ENCODE measurements around the gene BARHL1.

The BARHL1 gene

DNA sequence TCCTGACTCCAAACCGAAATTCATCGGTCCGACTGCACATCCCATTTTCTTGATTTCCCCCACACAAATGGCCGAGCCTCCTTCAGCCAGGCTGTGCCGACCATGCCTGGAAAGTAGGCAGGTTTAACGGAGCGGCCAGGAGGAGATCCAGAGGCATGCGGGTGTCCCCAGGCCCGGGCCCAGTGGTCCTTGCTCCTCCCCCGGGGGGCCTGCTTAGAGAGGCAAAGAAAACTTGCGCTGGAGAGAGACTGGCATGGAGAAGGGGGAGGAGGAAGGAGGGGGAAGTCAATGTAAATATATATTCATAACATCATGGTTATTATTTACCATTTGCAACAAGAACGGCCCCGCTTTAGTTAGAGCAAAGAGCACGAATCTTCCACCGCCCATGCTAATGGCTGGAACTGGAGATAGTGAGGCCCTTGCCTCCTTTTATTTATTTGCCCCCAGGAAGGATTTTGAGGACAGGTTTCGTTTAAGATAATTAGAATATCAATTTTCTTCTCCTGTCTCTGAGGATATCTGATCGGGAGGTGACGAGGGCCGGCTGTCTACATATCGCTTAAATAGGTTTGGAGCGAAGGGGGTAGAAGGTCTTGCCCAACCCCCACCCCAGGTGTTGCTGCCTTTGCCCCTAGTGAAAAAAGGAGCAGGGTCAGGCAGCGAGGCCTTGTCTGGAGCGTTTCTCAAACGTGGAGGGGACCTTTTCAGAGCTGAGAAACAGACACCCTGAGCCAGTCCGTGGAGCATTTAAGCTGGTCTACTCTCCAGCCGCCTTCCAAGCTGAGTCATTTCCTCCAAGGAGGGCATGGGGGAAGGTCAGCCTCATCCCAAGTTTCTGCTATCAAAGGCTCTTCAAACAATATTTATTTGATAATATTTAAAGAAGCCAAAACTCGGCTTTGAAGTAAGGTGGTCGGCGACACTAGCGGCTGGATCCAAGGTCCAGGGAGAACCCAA, 2.5 kb downstream of the BARHL1 start:
- DNase-seq = peak in 3 of 10 donors; percentile 11 to 50 (median 20)
- intact Hi-C loops (cut with DNase I) = no loop called here

DNA sequence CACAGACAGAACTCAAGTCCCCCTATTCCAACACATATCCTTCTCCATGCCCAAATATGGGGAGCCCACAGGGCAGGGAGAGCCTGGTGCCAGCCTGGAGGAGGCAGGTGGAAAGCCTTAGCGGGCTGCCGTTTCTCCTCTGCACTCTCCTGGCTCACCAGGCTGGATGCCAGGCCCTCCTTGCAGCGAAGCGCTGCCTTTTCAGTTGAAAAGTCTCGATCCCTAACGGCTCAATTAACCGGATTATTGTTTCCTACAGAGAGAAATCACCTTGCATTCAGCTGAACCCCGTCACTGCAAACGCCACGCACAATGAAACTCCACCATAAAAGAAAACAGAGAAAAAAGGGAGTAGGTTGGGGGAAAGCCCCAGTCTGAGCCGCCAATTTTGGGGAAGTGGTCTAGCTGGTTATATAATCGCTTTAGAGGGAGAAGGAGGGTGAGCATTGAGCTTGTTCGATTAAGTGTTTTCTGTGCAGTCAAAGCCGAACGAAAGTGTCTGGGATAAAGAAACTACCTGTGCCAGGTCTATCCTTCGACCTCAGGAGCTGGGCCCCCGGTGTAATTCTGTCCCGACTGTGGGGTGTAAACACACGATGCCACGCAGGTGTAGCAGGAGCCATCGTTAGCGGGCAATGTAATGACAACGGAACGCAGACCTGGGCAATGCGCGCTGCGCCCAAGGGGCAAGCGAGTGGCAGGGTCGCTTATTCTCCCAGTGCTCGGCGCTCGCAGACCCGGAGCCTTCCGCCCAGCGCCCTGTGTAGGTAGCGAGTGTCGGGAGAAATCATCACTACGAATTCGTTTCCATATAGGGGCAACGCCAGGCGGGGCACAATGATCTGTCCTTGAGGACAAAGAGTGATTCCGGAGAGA, 3.8 kb downstream of the BARHL1 start:
- intact Hi-C loops (cut with DNase I) = no loop called here
- peak in 1 of 10 donors; percentile 62 for DNase-seq

DNA sequence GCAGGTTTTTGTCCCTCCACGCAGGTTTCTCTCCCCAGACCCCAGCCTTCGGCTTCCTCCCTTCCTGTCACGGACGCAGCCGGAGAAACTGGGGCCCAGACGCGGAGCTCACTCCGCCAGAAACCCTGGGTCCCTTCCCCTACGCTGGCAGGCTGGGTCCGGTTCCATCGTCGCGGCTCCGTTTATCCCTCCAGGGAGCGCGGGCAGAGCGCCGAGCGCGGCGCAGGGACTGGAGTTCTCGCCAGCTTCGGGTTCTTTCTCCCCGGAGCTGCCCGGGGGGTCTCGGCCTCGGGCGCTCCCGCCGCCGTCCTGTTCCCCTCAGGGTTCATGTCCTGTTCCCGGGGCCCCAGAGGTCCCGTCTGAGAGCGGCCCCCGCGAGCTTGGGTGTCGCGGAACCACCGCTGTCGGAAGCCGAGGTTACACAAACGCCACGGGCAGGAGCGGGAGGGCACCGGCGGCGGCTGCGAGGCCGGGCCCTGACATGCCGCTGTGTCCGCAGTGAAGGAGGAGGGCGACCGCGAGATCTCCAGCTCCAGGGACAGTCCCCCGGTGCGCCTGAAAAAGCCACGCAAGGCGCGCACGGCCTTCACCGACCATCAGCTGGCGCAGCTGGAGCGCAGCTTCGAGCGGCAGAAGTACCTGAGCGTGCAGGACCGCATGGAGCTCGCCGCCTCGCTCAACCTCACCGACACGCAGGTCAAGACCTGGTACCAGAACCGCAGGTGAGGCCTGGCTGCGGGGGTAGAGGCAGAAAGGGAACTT, 4.6 kb downstream of the BARHL1 start:
- intact Hi-C loops (cut with DNase I) = no loop called here

DNA sequence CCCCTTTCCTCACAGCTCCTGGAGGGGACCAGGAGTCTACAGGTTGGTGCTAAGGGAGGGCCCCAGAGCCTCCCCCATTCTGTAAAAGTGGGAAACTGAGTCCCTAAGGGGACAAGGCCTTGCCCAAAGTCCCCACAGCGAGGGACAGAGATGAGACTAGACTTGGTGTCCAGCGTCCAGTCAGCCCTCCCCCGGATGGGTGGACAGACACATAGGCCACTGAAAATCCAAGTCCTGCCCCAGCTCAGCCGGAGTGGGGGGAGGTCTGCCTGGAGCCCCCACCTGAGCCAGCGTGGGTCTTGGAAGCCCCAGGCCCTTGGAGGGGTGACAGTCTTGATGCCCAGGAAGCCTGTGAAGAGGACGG, 5.2 kb downstream of the BARHL1 start:
- intact Hi-C loops (cut with DNase I) = no loop called here
- DNase-seq = peak in 2 of 10 donors; percentile 31 to 64

More for the DNA sequence above, 4.6 kb downstream of the BARHL1 start:
- DNase-seq = peak in 2 of 10 donors; percentile 48 to 70

DNA sequence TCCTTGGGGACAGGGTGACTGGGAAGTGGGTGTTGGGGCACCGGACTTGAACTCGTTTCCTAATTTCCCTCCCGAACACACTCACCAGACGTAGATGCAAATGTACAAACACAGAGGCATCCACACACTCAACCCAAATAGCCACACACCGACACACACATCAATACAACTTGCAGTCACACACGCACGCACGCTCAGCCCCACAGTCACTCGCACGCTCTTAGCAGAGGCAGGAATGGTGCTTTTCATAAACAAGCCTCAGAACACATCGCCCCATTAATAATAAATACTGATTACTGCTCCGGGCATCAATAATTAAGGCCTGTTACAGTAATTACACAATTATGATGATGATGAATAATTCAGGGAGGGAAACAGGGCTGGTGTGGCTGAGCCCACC, 5.7 kb downstream of the BARHL1 start:
- DNase-seq = peak in 2 of 10 donors; percentile 28 to 57
- intact Hi-C loops (cut with DNase I) = no loop called here

DNA sequence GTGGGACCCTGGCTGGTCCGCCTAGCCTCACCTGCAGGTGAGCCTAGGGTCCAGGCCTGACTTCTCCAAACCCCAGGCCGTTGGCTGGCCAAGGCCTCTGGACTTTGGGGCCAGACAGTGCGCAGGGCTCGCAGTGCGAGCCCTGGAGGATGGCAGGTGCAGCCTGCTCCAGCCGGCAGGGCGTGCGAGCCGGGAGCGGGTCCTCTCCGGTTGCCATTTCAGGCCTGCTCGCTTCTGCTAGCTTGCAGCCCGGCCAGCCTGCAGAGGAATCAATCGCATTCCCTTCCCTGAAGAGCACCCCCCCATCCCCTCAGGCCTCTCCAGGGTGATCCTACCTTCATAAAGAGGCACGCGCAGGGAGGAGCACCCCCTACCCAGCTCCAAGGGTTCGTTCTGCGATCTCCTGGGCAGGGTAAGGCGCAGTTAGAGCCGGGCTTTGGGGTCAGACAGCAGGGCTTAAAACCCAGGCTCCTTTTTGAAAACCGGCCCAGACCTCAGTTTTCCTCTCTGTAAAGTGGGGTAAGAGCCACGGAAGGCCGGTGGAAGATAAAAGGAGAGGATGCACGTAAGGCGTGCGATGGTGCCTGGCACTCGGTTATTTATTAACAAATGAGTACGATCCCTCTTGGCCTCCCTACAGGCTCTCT, 6.2 kb downstream of the BARHL1 start:
- intact Hi-C loops (cut with DNase I) = no loop called here
- DNase-seq = peak in 3 of 10 donors; percentile 24 to 58 (median 43)

GRCh38 chr9:132589148-132590036, 7.0 kb downstream of the BARHL1 start:
- intact Hi-C loops (cut with DNase I) = no loop called here
- DNase-seq = peak in 3 of 10 donors; percentile 31 to 80 (median 39)

DNA sequence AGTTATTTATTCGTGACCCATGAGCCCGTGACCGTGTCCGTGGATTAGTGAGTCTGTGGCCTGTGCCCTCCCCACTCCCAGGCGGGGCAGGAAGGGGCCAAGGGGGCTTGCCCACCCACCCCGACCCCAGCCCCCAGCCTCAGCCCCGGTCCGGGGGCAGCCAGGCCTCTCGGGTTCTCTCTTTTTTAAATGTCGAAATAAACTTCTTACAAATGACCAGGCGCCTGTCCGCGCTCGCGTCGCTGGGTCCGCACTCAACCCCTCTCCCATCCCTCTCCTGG, 7.6 kb downstream of the BARHL1 start:
- peak in 3 of 10 donors; percentile 33 to 54 (median 46) for DNase-seq
- intact Hi-C loops (cut with DNase I) = no loop called here

GRCh38 chr9:132590318-132591182, 8.1 kb downstream of the BARHL1 start:
- intact Hi-C loops (cut with DNase I) = no loop called here
- DNase-seq = peak in 2 of 10 donors; percentile 22 to 25

- no peak for DNase-seq
- intact Hi-C loops (cut with DNase I) = no loop called here
These were observed 8.8 kb downstream of the BARHL1 start for GRCh38 chr9:132591244-132591643.

DNA sequence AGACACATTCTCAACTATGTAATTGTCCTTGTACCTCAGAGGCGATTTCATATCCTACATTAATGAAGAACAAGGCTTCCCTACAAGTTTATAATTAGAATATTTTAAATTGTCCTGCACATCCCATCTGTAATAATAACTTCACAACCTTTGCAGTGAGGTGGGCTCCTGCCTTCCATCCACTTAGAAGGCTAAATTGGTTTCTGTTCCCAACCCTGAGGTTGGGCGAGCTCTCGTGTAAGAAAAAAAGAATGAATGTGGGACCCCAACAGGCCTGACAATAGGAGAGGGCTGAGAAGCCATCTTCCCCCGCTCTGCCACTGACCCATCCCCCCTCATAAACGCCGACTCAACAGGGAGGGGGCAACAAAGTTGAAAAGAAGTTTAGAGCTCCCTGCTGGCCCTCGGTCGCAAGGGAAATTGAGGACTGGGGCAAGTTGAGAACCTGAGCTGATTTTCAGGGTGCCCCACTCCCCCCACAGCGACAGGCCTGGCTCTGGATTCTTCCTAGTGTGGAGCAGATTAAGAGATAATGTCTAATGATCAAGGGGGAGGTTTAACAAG, 9.4 kb downstream of the BARHL1 start:
- intact Hi-C loops (cut with DNase I) = no loop called here
- peak in 1 of 10 donors; percentile 37 for DNase-seq

- intact Hi-C loops (cut with DNase I) = no loop called here
- DNase-seq = no peak
These were observed 10.0 kb downstream of the BARHL1 start for GRCh38 chr9:132592451-132592850.

- intact Hi-C loops (cut with DNase I) = no loop called here
These were observed 12.0 kb downstream of the BARHL1 start for GRCh38 chr9:132594412-132594811.

DNA sequence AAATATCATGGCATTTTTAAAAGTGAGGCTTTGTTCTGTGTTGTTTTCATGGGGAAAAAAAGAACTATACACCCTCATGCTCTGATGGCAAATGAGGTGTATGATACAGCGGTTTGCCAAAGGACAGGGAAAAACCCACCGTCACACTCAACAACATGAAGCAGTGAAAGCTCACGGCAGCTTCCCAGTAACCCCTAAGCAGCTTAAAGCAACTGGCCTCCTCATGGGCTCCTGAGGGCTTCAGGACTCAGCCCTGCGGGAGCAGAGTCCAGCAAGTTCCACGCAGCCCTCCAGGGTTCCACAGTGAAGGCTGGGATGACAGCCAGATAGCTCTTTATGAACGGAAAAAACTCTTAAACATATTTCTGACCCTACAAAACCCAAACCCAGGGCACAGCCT, 12.9 kb downstream of the BARHL1 start:
- intact Hi-C loops (cut with DNase I) = no loop called here
- DNase-seq = no peak

More at GRCh38 chr9:132594412-132594811, 12.0 kb downstream of the BARHL1 start:
- peak in 1 of 10 donors; percentile 50 for DNase-seq

- DNase-seq = no peak
These were observed 13.8 kb downstream of the BARHL1 start for GRCh38 chr9:132596200-132596599.

GRCh38 chr9:132597073-132597775, 14.8 kb downstream of the BARHL1 start:
- intact Hi-C loops (cut with DNase I) = no loop called here
- peak in 5 of 10 donors; percentile 19 to 89 (median 22) for DNase-seq

More at GRCh38 chr9:132596200-132596599, 13.8 kb downstream of the BARHL1 start:
- intact Hi-C loops (cut with DNase I) = no loop called here
